ENCODE results near the gene CMA1. TPM values are rescaled to one million over a fixed set of nuclear protein-coding genes. Genes with fewer than 3 reads are reported as not detected.
"Not testable (repeated sequence)": the region's sequence is repeated elsewhere in the genome, so short reads cannot be mapped to it uniquely, and the experiment has no call there.

The CMA1 gene
- total RNA-seq, 2 experiments from 2014 or later, result not detected

DNA sequence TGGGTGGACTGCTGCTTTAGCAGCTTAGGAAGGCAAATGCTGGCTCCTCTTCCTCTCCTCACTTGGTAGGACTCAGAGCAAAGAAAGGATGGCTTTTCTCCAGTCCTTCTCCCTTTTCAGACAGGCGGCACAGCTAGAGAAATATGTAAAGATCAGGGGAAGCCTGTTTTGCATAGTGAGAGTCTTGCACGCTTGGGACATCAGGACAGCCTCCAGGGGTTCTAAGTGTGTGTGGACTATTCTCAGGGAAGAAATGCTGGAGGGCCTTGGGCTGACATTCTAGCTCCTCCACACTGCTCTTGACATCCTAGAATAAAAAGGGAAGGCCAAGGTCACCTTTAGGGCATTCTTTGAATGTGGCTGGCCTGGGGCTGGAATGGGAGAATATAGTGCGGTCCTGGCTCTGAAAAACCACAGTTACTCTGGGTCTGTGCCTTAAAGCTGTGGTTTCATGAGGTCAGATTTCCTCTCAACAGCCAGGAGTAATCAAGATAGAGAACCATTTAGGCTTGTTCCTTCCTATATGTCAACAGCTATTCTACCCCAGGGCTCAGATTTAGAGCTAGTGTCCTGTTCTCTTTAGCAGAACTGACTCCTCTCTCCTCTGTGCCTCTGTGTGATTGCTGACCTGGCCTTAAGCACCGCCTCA is 24.3 kb downstream of the CMA1 start:
- no peak overlapping the region for H3K4me3 ChIP-seq (ENCODE audit: low read length)
- no peak overlapping the region for H3K27ac ChIP-seq (ENCODE audit: low read depth in 1 of 2, low read length in 2 of 2)
- peak overlapping the region; percentile 49 for H3K4me3 Mint-ChIP-seq
- H3K27me3 ChIP-seq (ENCODE audit: control insufficient read depth in 1 of 2, insufficient read depth in 2 of 2, low read length in 2 of 2), result no peaks in the 10 kb centered on the region
- CTCF ChIA-PET, result no interaction called here
- peaks cover 14% of the 10 kb centered on the region for H3K4me1 ChIP-seq (ENCODE audit: insufficient read depth, low read length)
- POLR2A ChIA-PET, result interaction anchor here (0.7 kb wide), 2 partner anchors 41 to 54 kb away, joined by 3 read pairs; partner anchors contain the start of genes CBLN3, KHNYN and SDR39U1
- TF ChIP-seq, protein P1, sequence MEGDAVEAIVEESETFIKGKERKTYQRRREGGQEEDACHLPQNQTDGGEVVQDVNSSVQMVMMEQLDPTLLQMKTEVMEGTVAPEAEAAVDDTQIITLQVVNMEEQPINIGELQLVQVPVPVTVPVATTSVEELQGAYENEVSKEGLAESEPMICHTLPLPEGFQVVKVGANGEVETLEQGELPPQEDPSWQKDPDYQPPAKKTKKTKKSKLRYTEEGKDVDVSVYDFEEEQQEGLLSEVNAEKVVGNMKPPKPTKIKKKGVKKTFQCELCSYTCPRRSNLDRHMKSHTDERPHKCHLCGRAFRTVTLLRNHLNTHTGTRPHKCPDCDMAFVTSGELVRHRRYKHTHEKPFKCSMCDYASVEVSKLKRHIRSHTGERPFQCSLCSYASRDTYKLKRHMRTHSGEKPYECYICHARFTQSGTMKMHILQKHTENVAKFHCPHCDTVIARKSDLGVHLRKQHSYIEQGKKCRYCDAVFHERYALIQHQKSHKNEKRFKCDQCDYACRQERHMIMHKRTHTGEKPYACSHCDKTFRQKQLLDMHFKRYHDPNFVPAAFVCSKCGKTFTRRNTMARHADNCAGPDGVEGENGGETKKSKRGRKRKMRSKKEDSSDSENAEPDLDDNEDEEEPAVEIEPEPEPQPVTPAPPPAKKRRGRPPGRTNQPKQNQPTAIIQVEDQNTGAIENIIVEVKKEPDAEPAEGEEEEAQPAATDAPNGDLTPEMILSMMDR (IDR thresholded peaks at IDR 0.05), result no peak
- peak; percentile 52 for ATAC-seq (ENCODE audit: poor library complexity)
- no peaks in the 10 kb centered on the region for H3K36me3 ChIP-seq (ENCODE audit: insufficient read depth, low read length)
- no peaks in the 10 kb centered on the region for H3K27me3 Mint-ChIP-seq
- peaks cover 19% of the 10 kb centered on the region for H3K4me1 Mint-ChIP-seq (ENCODE audit: low read depth)
- DNase-seq, result peak in 4 of 14 experiments; percentile 16 to 70 (median 45)
- H3K27ac Mint-ChIP-seq, result peak overlapping the region; percentile 76
- intact Hi-C loops (cut with DNase I, micrococcal nuclease), result loop anchor here (5.0 to 10.0 kb wide), 2 partner anchors 191 to 194 kb away; no protein-coding TSS in a partner anchor
- H3K9me3 ChIP-seq (ENCODE audit: control insufficient read depth in 1 of 2, insufficient read depth in 1 of 2, low read length in 2 of 2), result no peaks in the 10 kb centered on the region
- H3K36me3 Mint-ChIP-seq (ENCODE audit: low read depth), result no peaks in the 10 kb centered on the region
- no peaks in the 10 kb centered on the region for H3K9me3 Mint-ChIP-seq

DNA sequence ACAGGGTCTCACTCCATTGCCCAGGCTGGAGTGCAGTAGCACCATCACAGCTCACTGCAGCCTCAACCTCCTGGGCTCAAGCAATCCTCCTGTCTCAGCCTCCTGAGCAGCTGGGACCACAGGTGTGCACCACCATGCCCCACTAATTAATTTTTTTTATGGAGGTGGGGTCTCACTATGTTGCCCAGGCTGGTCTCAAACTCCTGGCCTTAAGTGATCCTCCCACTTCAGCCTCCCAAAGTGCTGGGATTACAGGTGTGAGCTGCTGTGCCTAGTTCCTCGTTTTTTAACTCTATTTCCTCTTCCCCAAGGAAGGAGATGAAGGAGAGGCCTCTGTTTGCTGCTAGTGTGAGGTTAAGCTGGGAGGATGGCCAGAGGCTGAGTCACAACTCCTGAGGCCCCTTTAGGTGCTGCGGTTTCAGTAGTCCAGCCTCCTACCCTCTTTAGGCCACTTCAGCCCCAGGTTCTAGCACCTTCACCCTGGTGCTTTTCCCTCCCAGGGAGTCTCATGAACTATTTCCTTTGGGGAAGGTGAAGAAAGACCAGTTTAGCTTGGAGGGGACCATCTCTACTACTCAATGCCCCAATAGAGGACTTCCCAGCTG is 25.3 kb downstream of the CMA1 start:
- H3K27me3 Mint-ChIP-seq; H3K36me3 Mint-ChIP-seq (ENCODE audit: low read depth); H3K9me3 ChIP-seq (ENCODE audit: control insufficient read depth in 1 of 2, insufficient read depth in 1 of 2, low read length in 2 of 2); DNase-seq; H3K27me3 ChIP-seq (ENCODE audit: control insufficient read depth in 1 of 2, insufficient read depth in 2 of 2, low read length in 2 of 2); H3K36me3 ChIP-seq (ENCODE audit: insufficient read depth, low read length); H3K4me3 Mint-ChIP-seq; H3K9me3 Mint-ChIP-seq; H3K4me3 ChIP-seq (ENCODE audit: low read length); ATAC-seq (ENCODE audit: poor library complexity); CTCF ChIA-PET; POLR2A ChIA-PET; H3K27ac ChIP-seq (ENCODE audit: low read depth in 1 of 2, low read length in 2 of 2): not testable (repeated sequence)
- Mint-ChIP-seq H3K4me1 (ENCODE audit: low read depth) (peaks cover 19% of the 10 kb centered on the region), H3K27ac (peak overlapping the region; percentile 76)
- intact Hi-C loops (cut with DNase I, micrococcal nuclease), result loop anchor here (5.0 to 10.0 kb wide), 2 partner anchors 192 to 194 kb away; no protein-coding TSS in a partner anchor
- H3K4me1 ChIP-seq (ENCODE audit: insufficient read depth, low read length), result peaks cover 14% of the 10 kb centered on the region

DNA sequence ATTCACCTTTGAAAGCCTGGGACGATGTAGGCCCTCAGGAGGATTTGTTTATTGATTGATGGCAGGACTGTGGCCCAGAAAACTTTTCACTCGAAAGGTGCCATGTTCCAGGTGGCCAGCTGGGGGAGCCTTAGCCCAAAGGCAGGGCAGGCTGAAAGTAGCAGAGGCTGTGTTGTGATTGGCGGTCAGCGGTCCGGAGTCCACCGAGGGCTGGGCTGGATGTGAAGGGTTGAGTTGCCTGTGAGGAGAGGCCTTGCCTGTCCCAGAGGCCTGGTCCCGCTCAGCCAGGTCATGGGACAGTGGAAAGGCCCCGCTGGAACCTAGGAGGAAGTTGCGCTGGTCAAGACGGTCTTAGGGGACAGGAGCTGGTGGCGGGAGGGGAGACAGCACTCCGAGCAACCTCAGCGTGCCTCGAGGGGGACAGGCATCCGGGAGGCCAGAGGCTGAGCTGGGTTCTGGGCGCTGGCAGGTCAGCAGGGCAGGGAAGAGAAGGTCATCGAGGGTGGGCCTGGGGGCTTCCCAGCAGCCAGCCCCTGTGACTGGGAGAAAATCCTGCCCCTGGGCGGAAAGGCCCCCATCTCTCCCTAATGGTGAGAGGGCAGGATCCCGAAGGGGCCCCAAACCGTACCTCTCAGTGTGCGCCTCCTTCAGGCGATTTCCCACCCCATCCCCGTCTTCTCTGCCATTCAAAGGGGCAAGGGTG is 26.3 kb downstream of the CMA1 start:
- peak overlapping the region; percentile 16 for H3K4me3 ChIP-seq (ENCODE audit: low read length)
- H3K4me1 ChIP-seq (ENCODE audit: insufficient read depth, low read length), result peaks cover 14% of the 10 kb centered on the region
- Mint-ChIP-seq H3K27ac (peak overlapping the region; percentile 30), H3K4me1 (ENCODE audit: low read depth) (peaks cover 19% of the 10 kb centered on the region), H3K4me3 (peak overlapping the region; percentile 49), H3K27me3 (no peaks in the 10 kb centered on the region), H3K36me3 (ENCODE audit: low read depth) (no peaks in the 10 kb centered on the region), H3K9me3 (no peaks in the 10 kb centered on the region)
- ChIA-PET CTCF (interaction anchor here (0.7 kb wide), 1 partner anchor 39 kb away, joined by 3 read pairs; the partner anchor contains the start of gene SDR39U1), POLR2A (no interaction called here)
- peak; percentile 44 for ATAC-seq (ENCODE audit: poor library complexity)
- intact Hi-C loops (cut with DNase I, micrococcal nuclease), result loop anchor here (5.0 to 10.0 kb wide), 2 partner anchors 193 to 196 kb away; no protein-coding TSS in a partner anchor
- TF ChIP-seq, protein P1 (IDR thresholded peaks at IDR 0.05), result peak; percentile 68
- no peaks in the 10 kb centered on the region for H3K9me3 ChIP-seq (ENCODE audit: control insufficient read depth in 1 of 2, insufficient read depth in 1 of 2, low read length in 2 of 2)
- DNase-seq, result peak in 13 of 14 experiments; percentile 13 to 59 (median 33)
- H3K27ac ChIP-seq (ENCODE audit: low read depth in 1 of 2, low read length in 2 of 2), result no peak overlapping the region
- H3K27me3 ChIP-seq (ENCODE audit: control insufficient read depth in 1 of 2, insufficient read depth in 2 of 2, low read length in 2 of 2), result no peaks in the 10 kb centered on the region
- H3K36me3 ChIP-seq (ENCODE audit: insufficient read depth, low read length), result no peaks in the 10 kb centered on the region

DNA sequence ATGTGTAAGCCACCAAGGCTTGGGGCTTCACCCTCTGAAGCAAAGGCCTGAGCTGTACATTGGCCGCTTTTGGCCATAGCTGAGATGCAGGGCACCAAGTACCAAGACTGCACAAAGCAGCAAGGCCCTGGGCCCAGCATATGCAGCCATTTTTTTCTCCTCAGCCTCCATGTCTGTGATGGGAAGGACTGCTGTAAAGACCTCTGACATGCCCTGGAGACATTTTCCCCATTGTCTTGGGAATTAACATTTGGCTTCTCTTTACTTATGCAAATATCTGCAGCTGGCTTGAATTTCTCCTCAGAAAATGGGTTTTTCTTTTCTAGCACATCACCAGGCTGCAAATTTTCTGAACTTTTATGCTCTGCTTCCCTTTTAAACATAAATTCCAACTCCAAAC is 28.1 kb downstream of the CMA1 start:
- H3K4me3 Mint-ChIP-seq; H3K9me3 ChIP-seq (ENCODE audit: control insufficient read depth in 1 of 2, insufficient read depth in 1 of 2, low read length in 2 of 2); ATAC-seq (ENCODE audit: poor library complexity); H3K36me3 ChIP-seq (ENCODE audit: insufficient read depth, low read length); H3K27me3 ChIP-seq (ENCODE audit: control insufficient read depth in 1 of 2, insufficient read depth in 2 of 2, low read length in 2 of 2); POLR2A ChIA-PET; H3K27me3 Mint-ChIP-seq; H3K36me3 Mint-ChIP-seq (ENCODE audit: low read depth); H3K9me3 Mint-ChIP-seq; H3K27ac Mint-ChIP-seq; DNase-seq; H3K27ac ChIP-seq (ENCODE audit: low read depth in 1 of 2, low read length in 2 of 2); CTCF ChIA-PET; H3K4me3 ChIP-seq (ENCODE audit: low read length): not testable (repeated sequence)
- peaks cover 19% of the 10 kb centered on the region for H3K4me1 Mint-ChIP-seq (ENCODE audit: low read depth)
- peaks cover 14% of the 10 kb centered on the region for H3K4me1 ChIP-seq (ENCODE audit: insufficient read depth, low read length)
- intact Hi-C loops (cut with DNase I, micrococcal nuclease), result loop anchor here (5.0 to 10.0 kb wide), 2 partner anchors 195 to 197 kb away; no protein-coding TSS in a partner anchor

Data from CD4-positive, alpha-beta T cell (primary cell).